Stimulated activated CD8-positive, alpha-beta memory T cell treated with anti-CD3 and anti-CD28 coated beads, Interleukin-2, amount 100 ng/mL, for 48 hours (primary cell): ENCODE data around the gene KRT10.
"Not testable (repeated sequence)": the region's sequence is repeated elsewhere in the genome, so short reads cannot be mapped to it uniquely, and the experiment has no call there.

ENCODE experiments used
- DNase-seq, 2 donors: peaks; one replicate each; pipeline ENCODE4 v3.0.0-alpha.2; 2020; ENCODE audit warnings: low read depth in 2 of 2

KRT10 gene

DNA sequence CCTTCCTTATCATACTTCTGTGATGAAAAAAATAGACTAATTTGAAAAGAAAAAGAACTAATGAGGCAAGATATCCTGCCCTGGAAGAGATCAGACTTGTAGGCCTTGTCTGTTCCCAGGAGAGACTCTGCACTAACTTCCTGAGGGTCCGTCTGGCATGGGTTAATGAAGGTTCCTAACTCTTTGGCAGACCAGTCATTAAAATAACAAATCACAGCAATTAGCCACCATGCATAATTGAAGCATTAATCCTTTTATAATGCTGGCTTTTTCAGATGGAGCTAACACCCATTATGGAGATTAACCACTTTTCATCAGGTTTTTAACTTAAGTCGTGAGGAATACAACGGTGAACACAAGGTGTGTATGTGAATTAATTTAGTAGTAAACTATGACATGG, 10.4 kb upstream of the KRT10 start:
- no peak for DNase-seq

- no peak for DNase-seq
Measured at GRCh38 chr17:40830085-40830776, 7.8 kb upstream of the KRT10 start.

DNA sequence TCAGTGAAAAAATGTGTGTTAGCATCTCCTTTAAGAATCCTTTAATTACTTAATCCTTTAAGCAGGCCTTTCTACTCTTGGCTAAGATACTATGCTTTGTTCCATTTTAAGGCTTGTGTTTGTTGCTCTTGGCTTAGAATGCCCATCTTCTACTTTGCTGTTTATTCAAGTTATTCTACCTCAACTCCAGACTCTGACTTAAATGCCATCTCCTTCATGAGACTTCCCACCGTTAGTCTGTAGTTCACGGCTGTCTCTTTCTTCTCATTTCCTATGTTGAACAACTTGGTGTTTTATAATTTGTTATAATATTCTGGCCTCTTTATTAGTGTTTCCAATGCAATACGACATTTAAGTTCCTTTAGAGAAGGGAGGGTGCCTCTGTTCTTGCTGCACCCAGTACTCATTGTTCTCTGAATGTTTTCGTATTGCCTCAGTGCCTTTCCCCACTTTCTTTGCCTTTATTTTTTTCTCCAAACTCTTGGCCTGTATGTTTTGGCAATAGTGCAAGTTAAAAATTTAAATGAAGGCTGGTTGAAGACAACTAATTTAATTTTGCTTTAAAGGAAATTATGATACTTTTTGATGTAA, 6.1 kb upstream of the KRT10 start:
- DNase-seq = no peak

DNA sequence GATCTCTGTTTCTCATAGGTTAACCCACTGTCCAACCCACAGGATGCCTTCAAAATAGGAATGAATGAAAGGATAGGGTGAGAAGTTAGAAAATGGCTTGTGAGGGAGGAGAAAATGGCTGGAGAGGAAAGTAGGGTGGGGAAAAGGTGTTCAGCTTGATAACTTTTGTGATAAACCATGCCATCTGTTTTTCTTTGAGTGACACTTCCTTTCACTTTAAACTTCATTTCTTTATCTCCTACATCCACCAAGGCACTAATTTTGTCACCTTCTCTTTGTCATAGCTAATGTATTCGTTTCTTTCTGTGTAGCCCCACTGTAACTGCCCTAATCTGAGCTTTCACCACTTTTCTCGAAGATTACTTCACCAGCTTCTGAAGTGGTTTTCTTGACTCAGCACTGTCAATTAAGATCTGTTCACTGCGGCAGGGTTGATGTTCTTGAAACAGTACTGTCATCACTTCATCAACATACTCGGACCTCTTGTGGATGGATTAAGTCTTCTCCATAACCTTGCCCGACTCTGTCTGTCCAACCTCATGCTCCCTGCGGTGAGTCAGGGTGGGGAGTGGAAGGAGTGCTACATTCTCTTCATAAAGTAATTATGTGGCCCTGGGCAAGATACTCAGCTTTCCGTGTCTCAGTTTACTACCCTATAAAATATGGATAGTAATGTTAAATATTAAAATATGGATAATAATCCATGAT, 5.5 kb upstream of the KRT10 start:
- no peak for DNase-seq

DNA sequence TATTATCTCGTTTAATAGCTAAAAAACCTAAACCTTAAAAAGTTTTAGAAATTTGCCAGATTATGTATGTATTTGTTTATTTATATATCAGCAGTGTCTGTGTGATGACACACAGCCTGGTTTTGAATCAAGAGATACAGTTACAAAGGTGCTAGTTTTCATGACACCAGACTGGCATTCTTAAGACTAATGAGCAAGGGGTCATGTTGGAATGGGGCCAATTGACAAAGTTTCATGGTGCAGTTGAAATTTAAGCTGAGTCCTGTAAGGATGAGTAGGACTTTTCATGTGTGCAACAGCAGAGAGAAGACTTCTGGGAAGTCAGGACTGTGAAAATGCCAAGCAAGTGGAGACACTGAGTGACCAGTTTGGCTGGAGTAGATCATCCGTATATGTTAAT, 3.2 kb upstream of the KRT10 start:
- no peak for DNase-seq

- DNase-seq = no peak
Measured at GRCh38 chr17:40824015-40824832, 1.8 kb upstream of the KRT10 start.

GRCh38 chr17:40821536-40821935, 878 bp downstream of the KRT10 start:
- DNase-seq = no peak

- no peak for DNase-seq
Measured at GRCh38 chr17:40820228-40820838, 2.1 kb downstream of the KRT10 start.

GRCh38 chr17:40819528-40820125, 2.8 kb downstream of the KRT10 start:
- DNase-seq = no peak

DNA sequence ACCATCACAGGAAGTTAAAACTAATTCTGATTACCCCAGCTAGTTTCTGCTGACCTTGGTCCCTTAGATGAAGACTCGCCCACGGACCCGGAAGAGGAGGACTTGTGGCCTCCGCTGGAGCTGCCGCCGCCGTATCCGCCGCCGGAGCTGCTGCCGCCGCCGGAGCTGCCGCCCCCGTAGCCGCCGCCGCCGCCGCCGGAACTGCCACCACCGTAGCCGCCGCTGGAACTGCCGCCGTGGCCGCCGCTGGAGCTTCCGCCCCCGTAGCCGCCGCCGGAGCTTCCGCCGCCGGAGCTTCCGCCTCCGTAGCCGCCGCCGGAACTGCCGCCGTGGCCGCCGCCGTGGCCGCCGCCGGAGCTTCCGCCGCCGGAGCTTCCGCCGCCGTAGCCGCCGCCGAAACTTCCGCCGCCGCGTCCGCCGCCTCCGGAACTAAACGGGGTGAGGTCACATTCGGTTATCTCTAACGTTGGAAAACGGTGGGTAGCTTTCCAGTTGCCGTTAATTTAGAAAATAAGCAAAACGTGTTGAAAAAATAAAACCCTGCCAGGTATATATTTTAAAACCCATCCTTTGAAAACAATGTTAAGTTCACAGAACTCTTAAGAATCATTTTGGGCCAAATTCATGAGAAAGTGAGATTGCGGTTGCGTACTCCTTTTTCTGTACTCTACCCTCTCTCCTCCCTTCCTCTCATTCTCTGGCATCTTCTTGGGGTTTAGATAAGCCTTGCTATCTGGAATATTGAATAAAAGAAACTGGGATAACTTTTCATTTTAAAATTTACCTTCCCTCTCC, 3.5 kb downstream of the KRT10 start:
- DNase-seq = peak; percentile 68 to 74

DNA sequence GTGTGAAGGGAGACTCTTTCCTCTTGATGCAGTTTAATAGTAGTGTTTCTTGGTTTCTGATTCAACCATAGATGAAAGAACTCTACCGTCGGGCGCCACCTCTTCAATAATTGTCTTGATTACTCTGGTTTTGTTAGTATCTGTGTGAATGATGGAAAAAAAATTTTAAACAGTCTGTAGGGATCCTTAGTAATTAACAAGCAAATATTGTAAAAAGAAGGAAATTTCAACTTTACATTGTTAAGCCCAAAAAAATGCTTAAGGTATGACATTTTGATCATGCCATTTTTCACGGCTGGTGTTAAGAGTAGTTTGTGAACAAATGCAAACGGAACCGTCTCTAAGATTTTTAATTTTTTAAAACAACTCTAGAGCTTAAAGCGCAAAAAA, 4.1 kb downstream of the KRT10 start:
- DNase-seq = no peak

- DNase-seq = no peak
Measured at GRCh38 chr17:40817103-40817682, 5.2 kb downstream of the KRT10 start.

- no peak for DNase-seq
Measured at GRCh38 chr17:40816569-40816968, 5.8 kb downstream of the KRT10 start.

GRCh38 chr17:40815381-40815780, 7.0 kb downstream of the KRT10 start:
- DNase-seq = no peak

DNA sequence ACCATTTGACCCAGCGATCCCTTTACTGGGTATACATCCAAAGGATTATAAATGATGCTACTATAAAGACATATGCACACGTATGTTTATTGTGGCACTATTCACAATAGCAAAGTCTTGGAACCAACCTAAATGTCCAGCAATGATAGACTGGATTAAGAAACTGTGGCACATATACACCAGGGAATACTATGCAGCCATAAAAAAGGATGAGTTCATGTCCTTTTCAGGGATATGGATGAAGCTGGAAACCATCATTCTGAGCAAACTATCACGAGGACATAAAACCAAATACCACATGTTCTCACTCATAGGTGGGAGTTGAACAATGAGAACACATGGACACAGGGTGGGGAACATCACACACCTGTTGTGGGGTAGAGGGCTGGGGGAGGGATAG, 7.8 kb downstream of the KRT10 start:
- not testable (repeated sequence) for DNase-seq

DNA sequence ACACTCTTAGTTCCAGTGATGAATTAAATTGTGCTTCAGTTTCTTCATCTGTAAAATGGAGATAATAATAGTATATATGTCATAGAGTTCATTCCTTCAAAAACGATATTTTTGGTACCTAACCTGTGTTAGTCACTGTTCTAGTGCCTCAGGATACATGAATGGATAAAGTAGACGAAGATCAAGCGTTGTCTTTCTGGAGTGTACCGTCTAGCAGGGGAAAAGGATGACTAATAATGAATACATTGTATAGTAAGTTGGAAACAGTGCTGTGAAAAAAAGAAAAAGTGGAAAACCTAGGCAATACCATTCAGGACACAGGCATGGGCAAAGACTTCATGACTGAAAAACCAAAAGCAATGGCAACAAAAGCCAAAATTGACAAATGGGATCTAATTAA, 8.6 kb downstream of the KRT10 start:
- no peak for DNase-seq

DNA sequence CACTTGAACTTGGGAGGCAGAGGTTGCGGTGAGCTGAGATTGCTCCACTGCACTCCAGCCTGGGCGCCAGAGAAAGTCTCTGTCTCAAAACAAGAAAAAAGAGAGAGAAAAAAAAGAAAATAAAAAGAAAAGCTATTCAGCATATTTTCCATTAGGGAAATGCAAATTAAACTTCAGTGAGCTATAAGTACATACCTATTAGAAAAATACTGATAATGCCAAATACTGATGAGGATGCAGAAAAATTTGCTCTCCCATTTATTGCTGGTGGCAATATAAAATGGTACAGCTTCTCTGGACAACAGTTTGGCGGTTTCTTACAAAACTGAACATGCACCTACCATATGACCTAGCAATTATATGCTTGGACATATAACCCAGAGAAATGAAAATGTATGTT, 9.8 kb downstream of the KRT10 start:
- no peak for DNase-seq

DNA sequence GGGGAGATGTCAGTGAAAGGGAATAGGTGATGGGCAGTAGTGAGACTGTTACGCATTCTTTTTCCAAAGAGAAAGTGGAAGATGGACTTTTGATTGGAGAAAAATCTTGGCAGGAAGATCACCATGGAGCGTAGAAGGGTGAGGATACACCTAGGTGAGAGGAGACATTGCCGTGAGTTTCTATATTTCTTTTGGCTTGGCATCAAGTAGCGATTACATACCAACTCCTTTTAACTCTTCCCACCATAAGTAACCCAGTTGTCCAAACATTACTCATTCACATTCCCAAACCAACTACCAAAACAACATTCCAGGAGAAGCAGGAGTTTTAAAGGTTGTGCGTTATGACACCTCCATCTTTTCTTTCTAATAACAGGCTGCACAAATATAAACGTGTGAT, 11.9 kb downstream of the KRT10 start:
- no peak for DNase-seq

- no peak for DNase-seq
Measured at GRCh38 chr17:40809721-40810421, 12.5 kb downstream of the KRT10 start.

GRCh38 chr17:40806131-40806530, 16.3 kb downstream of the KRT10 start:
- no peak for DNase-seq
